PC-9 (cell line): Measurements from ENCODE around the gene ZNF609. TPM values are rescaled to one million over a fixed set of nuclear protein-coding genes. Genes with fewer than 3 reads are reported as not detected.

Experiments used
- BruUV-seq: library from RNA; stranded (reverse); fragments of 400-500 nt; replicated peaks from 2 replicates; lab custom pipeline; 2021; lab: Mats Ljungman, UMichigan
- CTCF ChIA-PET: fragments of 300-600 bp; sonication (Branson Sonifier 250); formaldehyde crosslinking; loops from one replicate; lab custom pipeline; 2022; ENCODE audit warnings: antibody characterized with exemption; lab: Charles Lee
- POLR2A ChIA-PET: fragments of 300-600 bp; sonication (Branson Sonifier 250); formaldehyde crosslinking; loops from one replicate; lab custom pipeline; 2022; ENCODE audit warnings: antibody characterized with exemption; ENCODE audit not compliant: unreplicated experiment; lab: Charles Lee
- DNase-seq, 2 experiments: peaks; one replicate each; pipeline versions ENCODE4 v3.0.0 to v3.0.0-alpha.2; 2015 to 2022; ENCODE audit warnings: mixed read lengths in 1 of 2
- H2AFZ ChIP-seq: fragments of 200-600 bp; sonication (generic); 2 replicates; pipeline ENCODE4 v1.8.1; 2017; ENCODE audit warnings: antibody characterized with exemption
- H3F3A ChIP-seq: fragments of 200-600 bp; sonication (generic); 2 replicates; pipeline ENCODE4 v1.8.1; 2017; ENCODE audit warnings: antibody characterized with exemption, mild to moderate bottlenecking, low read depth; ENCODE audit not compliant: insufficient read depth
- H3K27ac ChIP-seq: fragments of 200-600 bp; sonication (generic); 2 replicates; pipeline ENCODE4 v1.6.1; 2016; ENCODE audit warnings: mixed run types
- H3K27me3 ChIP-seq: fragments of 200-600 bp; sonication (generic); 2 replicates; pipeline ENCODE4 v1.6.1; 2016; ENCODE audit warnings: low read depth, mixed run types; ENCODE audit not compliant: insufficient read depth
- H3K36me3 ChIP-seq: fragments of 200-600 bp; sonication (generic); 2 replicates; pipeline ENCODE4 v1.6.1; 2016; ENCODE audit warnings: low read depth, mixed run types
- H3K4me1 ChIP-seq: fragments of 200-600 bp; sonication (generic); replicated peaks from 2 replicates; pipeline ENCODE4 v1.6.1; 2016; ENCODE audit warnings: mixed run types; ENCODE audit not compliant: insufficient read depth
- H3K4me2 ChIP-seq: fragments of 200-600 bp; sonication (generic); 2 replicates; pipeline ENCODE4 v1.6.1; 2017; ENCODE audit warnings: mixed run types
- H3K4me3 ChIP-seq: fragments of 200-600 bp; sonication (generic); 2 replicates; pipeline ENCODE4 v1.6.1; 2016; ENCODE audit warnings: mixed run types
- H3K79me2 ChIP-seq: fragments of 200-600 bp; sonication (generic); 2 replicates; pipeline ENCODE4 v1.6.1; 2017; ENCODE audit warnings: low read depth, mixed run types
- H3K9me2 ChIP-seq: fragments of 200-600 bp; sonication (generic); 2 replicates; pipeline ENCODE4 v1.8.1; 2017; ENCODE audit warnings: mild to moderate bottlenecking; ENCODE audit not compliant: insufficient read depth
- H3K9me3 ChIP-seq: fragments of 200-600 bp; sonication (generic); 2 replicates; pipeline ENCODE4 v1.8.1; 2016; ENCODE audit warnings: low read depth; ENCODE audit not compliant: insufficient read depth
- H4K20me1 ChIP-seq: fragments of 200-600 bp; sonication (generic); 2 replicates; pipeline ENCODE4 v1.8.1; 2017; ENCODE audit not compliant: insufficient read depth
- EZH2 ChIP-seq: fragments of 200-600 bp; sonication (generic); IDR thresholded peaks from 2 replicates; pipeline ENCODE4 v1.8.0; 2017; ENCODE audit warnings: antibody characterized with exemption, low read depth
- intact Hi-C: fragments of 100-400 bp; cut with micrococcal nuclease; formaldehyde crosslinking; loops from one replicate; pipeline ENCODE4 v1.10.0; 2022; ENCODE audit not compliant: unreplicated experiment
- total RNA-seq: library from RNA; stranded (reverse); gene quantifications from 2 replicates; pipeline ENCODE4 v1.2.3, GENCODE V29; 2021
- TF ChIP-seq, protein P1 (sequence below): fragments of 200-600 bp; sonication (generic); conservative IDR thresholded peaks from 2 replicates; pipeline ENCODE4 v1.6.1; 2017; ENCODE audit warnings: mixed run types, antibody characterized with exemption, mild to moderate bottlenecking, moderate library complexity

The ZNF609 gene
- total RNA-seq, 1 experiment from 2014 or later, result 38.6 TPM

GRCh38 chr15:64717130-64717529 is 256.8 kb downstream of the ZNF609 start:
- Histone ChIP-seq H2AFZ (no peak overlapping the region), H3F3A (no peaks in the 10 kb centered on the region), H3K79me2 (no peaks in the 10 kb centered on the region), H3K9me2 (no peaks in the 10 kb centered on the region), H3K9me3 (no peaks in the 10 kb centered on the region), H4K20me1 (no peaks in the 10 kb centered on the region), H3K27me3 (no peaks in the 10 kb centered on the region), H3K27ac (no peak overlapping the region), H3K4me1 (no peaks in the 10 kb centered on the region), H3K4me3 (no peak overlapping the region), H3K4me2 (no peak overlapping the region), H3K36me3 (no peaks in the 10 kb centered on the region)
- intact Hi-C loops, result no loop called here
- TF ChIP-seq, protein P1, sequence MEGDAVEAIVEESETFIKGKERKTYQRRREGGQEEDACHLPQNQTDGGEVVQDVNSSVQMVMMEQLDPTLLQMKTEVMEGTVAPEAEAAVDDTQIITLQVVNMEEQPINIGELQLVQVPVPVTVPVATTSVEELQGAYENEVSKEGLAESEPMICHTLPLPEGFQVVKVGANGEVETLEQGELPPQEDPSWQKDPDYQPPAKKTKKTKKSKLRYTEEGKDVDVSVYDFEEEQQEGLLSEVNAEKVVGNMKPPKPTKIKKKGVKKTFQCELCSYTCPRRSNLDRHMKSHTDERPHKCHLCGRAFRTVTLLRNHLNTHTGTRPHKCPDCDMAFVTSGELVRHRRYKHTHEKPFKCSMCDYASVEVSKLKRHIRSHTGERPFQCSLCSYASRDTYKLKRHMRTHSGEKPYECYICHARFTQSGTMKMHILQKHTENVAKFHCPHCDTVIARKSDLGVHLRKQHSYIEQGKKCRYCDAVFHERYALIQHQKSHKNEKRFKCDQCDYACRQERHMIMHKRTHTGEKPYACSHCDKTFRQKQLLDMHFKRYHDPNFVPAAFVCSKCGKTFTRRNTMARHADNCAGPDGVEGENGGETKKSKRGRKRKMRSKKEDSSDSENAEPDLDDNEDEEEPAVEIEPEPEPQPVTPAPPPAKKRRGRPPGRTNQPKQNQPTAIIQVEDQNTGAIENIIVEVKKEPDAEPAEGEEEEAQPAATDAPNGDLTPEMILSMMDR, result no peak
- TF ChIP-seq EZH2, result no peak
- POLR2A ChIA-PET, result no interaction called here
- CTCF ChIA-PET, result no interaction called here
- no TSS peak for BruUV-seq
- DNase-seq, result no peak

GRCh38 chr15:64717735-64718495 is 257.5 kb downstream of the ZNF609 start:
- Histone ChIP-seq H3K4me1 (no peaks in the 10 kb centered on the region), H3K27me3 (no peaks in the 10 kb centered on the region), H3K9me3 (no peaks in the 10 kb centered on the region), H3K4me2 (no peak overlapping the region), H3K4me3 (no peak overlapping the region), H3K79me2 (no peaks in the 10 kb centered on the region), H3K9me2 (no peaks in the 10 kb centered on the region), H3K36me3 (no peaks in the 10 kb centered on the region), H2AFZ (no peak overlapping the region), H3F3A (no peaks in the 10 kb centered on the region), H4K20me1 (no peaks in the 10 kb centered on the region), H3K27ac (no peak overlapping the region)
- BruUV-seq, result no TSS peak
- ChIA-PET POLR2A (no interaction called here), CTCF (no interaction called here)
- TF ChIP-seq EZH2, result no peak
- TF ChIP-seq, protein P1, result no peak
- DNase-seq, result no peak
- intact Hi-C loops, result no loop called here

GRCh38 chr15:64720188-64720587 is 259.8 kb downstream of the ZNF609 start:
- Histone ChIP-seq H3K36me3 (no peaks in the 10 kb centered on the region), H3K4me1 (no peaks in the 10 kb centered on the region), H3K79me2 (no peaks in the 10 kb centered on the region), H3K9me3 (no peaks in the 10 kb centered on the region), H3K4me3 (no peak overlapping the region), H3K9me2 (no peaks in the 10 kb centered on the region), H3K27ac (no peak overlapping the region), H3K4me2 (no peak overlapping the region), H3K27me3 (no peaks in the 10 kb centered on the region), H3F3A (no peaks in the 10 kb centered on the region), H4K20me1 (no peaks in the 10 kb centered on the region), H2AFZ (no peak overlapping the region)
- intact Hi-C loops, result no loop called here
- no peak for DNase-seq
- TF ChIP-seq EZH2, result no peak
- TF ChIP-seq, protein P1, result no peak
- POLR2A ChIA-PET, result no interaction called here
- CTCF ChIA-PET, result interaction anchor here (0.6 kb wide), 2 partner anchors 9 to 89 kb away, joined by 3 read pairs; no protein-coding TSS in a partner anchor
- BruUV-seq, result no TSS peak
